PC-9 (cell line): ENCODE measurements around the gene EP400. TPM values are rescaled to one million over a fixed set of nuclear protein-coding genes. Genes with fewer than 3 reads are reported as not detected.

Source experiments
- BruUV-seq: library from RNA; stranded (reverse); fragments of 400-500 nt; replicated peaks from 2 replicates; lab custom pipeline; 2021; lab: Mats Ljungman, UMichigan
- CTCF ChIA-PET: fragments of 300-600 bp; sonication (Branson Sonifier 250); formaldehyde crosslinking; loops from one replicate; lab custom pipeline; 2022; ENCODE audit warnings: antibody characterized with exemption; lab: Charles Lee
- POLR2A ChIA-PET: fragments of 300-600 bp; sonication (Branson Sonifier 250); formaldehyde crosslinking; loops from one replicate; lab custom pipeline; 2022; ENCODE audit warnings: antibody characterized with exemption; ENCODE audit not compliant: unreplicated experiment; lab: Charles Lee
- DNase-seq, 2 experiments: peaks; one replicate each; pipeline versions ENCODE4 v3.0.0 to v3.0.0-alpha.2; 2015 to 2022; ENCODE audit warnings: mixed read lengths in 1 of 2
- H2AFZ ChIP-seq: fragments of 200-600 bp; sonication (generic); 2 replicates; pipeline ENCODE4 v1.8.1; 2017; ENCODE audit warnings: antibody characterized with exemption
- H3F3A ChIP-seq: fragments of 200-600 bp; sonication (generic); 2 replicates; pipeline ENCODE4 v1.8.1; 2017; ENCODE audit warnings: antibody characterized with exemption, mild to moderate bottlenecking, low read depth; ENCODE audit not compliant: insufficient read depth
- H3K27ac ChIP-seq: fragments of 200-600 bp; sonication (generic); 2 replicates; pipeline ENCODE4 v1.6.1; 2016; ENCODE audit warnings: mixed run types
- H3K27me3 ChIP-seq: fragments of 200-600 bp; sonication (generic); 2 replicates; pipeline ENCODE4 v1.6.1; 2016; ENCODE audit warnings: low read depth, mixed run types; ENCODE audit not compliant: insufficient read depth
- H3K36me3 ChIP-seq: fragments of 200-600 bp; sonication (generic); 2 replicates; pipeline ENCODE4 v1.6.1; 2016; ENCODE audit warnings: low read depth, mixed run types
- H3K4me1 ChIP-seq: fragments of 200-600 bp; sonication (generic); replicated peaks from 2 replicates; pipeline ENCODE4 v1.6.1; 2016; ENCODE audit warnings: mixed run types; ENCODE audit not compliant: insufficient read depth
- H3K4me2 ChIP-seq: fragments of 200-600 bp; sonication (generic); 2 replicates; pipeline ENCODE4 v1.6.1; 2017; ENCODE audit warnings: mixed run types
- H3K4me3 ChIP-seq: fragments of 200-600 bp; sonication (generic); 2 replicates; pipeline ENCODE4 v1.6.1; 2016; ENCODE audit warnings: mixed run types
- H3K79me2 ChIP-seq: fragments of 200-600 bp; sonication (generic); 2 replicates; pipeline ENCODE4 v1.6.1; 2017; ENCODE audit warnings: low read depth, mixed run types
- H3K9me2 ChIP-seq: fragments of 200-600 bp; sonication (generic); 2 replicates; pipeline ENCODE4 v1.8.1; 2017; ENCODE audit warnings: mild to moderate bottlenecking; ENCODE audit not compliant: insufficient read depth
- H3K9me3 ChIP-seq: fragments of 200-600 bp; sonication (generic); 2 replicates; pipeline ENCODE4 v1.8.1; 2016; ENCODE audit warnings: low read depth; ENCODE audit not compliant: insufficient read depth
- H4K20me1 ChIP-seq: fragments of 200-600 bp; sonication (generic); 2 replicates; pipeline ENCODE4 v1.8.1; 2017; ENCODE audit not compliant: insufficient read depth
- CTCF ChIP-seq: fragments of 200-600 bp; sonication (generic); conservative IDR thresholded peaks from 2 replicates; pipeline ENCODE4 v1.6.1; 2017; ENCODE audit warnings: mixed run types, antibody characterized with exemption, mild to moderate bottlenecking, moderate library complexity
- EZH2 ChIP-seq: fragments of 200-600 bp; sonication (generic); IDR thresholded peaks from 2 replicates; pipeline ENCODE4 v1.8.0; 2017; ENCODE audit warnings: antibody characterized with exemption, low read depth
- intact Hi-C: fragments of 100-400 bp; cut with micrococcal nuclease; formaldehyde crosslinking; loops from one replicate; pipeline ENCODE4 v1.10.0; 2022; ENCODE audit not compliant: unreplicated experiment
- total RNA-seq: library from RNA; stranded (reverse); gene quantifications from 2 replicates; pipeline ENCODE4 v1.2.3, GENCODE V29; 2021

EP400 gene
- total RNA-seq, 1 experiment from 2014 or later: 50.3 TPM

GRCh38 chr12:131919366-131920156 is 30.2 kb upstream of the EP400 start:
- TF ChIP-seq CTCF (no peak), EZH2 (no peak)
- Histone ChIP-seq H3K79me2 (no peaks in the 10 kb centered on the region), H3K36me3 (peaks cover 7% of the 10 kb centered on the region; the same call in 1 of the 2 replicates), H3K27me3 (no peaks in the 10 kb centered on the region), H2AFZ (no peak overlapping the region), H4K20me1 (peaks cover 8% of the 10 kb centered on the region; the same call in 1 of the 2 replicates), H3K9me2 (no peaks in the 10 kb centered on the region), H3K4me1 (no peaks in the 10 kb centered on the region), H3K27ac (no peak overlapping the region), H3K9me3 (no peaks in the 10 kb centered on the region), H3F3A (peaks cover 10% of the 10 kb centered on the region; the same call in 1 of the 2 replicates), H3K4me3 (no peak overlapping the region), H3K4me2 (no peak overlapping the region)
- BruUV-seq: no TSS peak
- ChIA-PET POLR2A (no interaction called here), CTCF (no interaction called here)
- intact Hi-C loops: no loop called here
- DNase-seq: no peak

- intact Hi-C loops: no loop called here
- no TSS peak for BruUV-seq
- peaks cover 10% of the 10 kb centered on the region; the same call in 1 of the 2 replicates for H3F3A ChIP-seq
- H3K9me2 ChIP-seq: no peaks in the 10 kb centered on the region
- POLR2A ChIA-PET: no interaction called here
- H3K79me2 ChIP-seq: no peaks in the 10 kb centered on the region
- DNase-seq: no peak
- H4K20me1 ChIP-seq: peaks cover 8% of the 10 kb centered on the region; the same call in 1 of the 2 replicates
- peaks cover 7% of the 10 kb centered on the region; the same call in 1 of the 2 replicates for H3K36me3 ChIP-seq
- no peaks in the 10 kb centered on the region for H3K9me3 ChIP-seq
- no peaks in the 10 kb centered on the region for H3K27me3 ChIP-seq
- CTCF ChIA-PET: no interaction called here
- H3K27ac ChIP-seq: no peak overlapping the region
- no peaks in the 10 kb centered on the region for H3K4me1 ChIP-seq
- TF ChIP-seq EZH2 (no peak), CTCF (no peak)
- H3K4me2 ChIP-seq: no peak overlapping the region
- no peak overlapping the region for H3K4me3 ChIP-seq
- H2AFZ ChIP-seq: no peak overlapping the region
These were observed 29.6 kb upstream of the EP400 start for GRCh38 chr12:131920157-131920508.

GRCh38 chr12:131920902-131921840 is 28.6 kb upstream of the EP400 start:
- CTCF ChIA-PET: no interaction called here
- H3K36me3 ChIP-seq: peaks cover 7% of the 10 kb centered on the region; the same call in 1 of the 2 replicates
- no peaks in the 10 kb centered on the region for H3K9me2 ChIP-seq
- H3K4me2 ChIP-seq: no peak overlapping the region
- TF ChIP-seq CTCF (no peak), EZH2 (no peak)
- intact Hi-C loops: no loop called here
- peaks cover 10% of the 10 kb centered on the region; the same call in 1 of the 2 replicates for H3F3A ChIP-seq
- DNase-seq: no peak
- H3K9me3 ChIP-seq: no peaks in the 10 kb centered on the region
- no peak overlapping the region for H3K27ac ChIP-seq
- POLR2A ChIA-PET: no interaction called here
- H3K4me3 ChIP-seq: no peak overlapping the region
- H3K79me2 ChIP-seq: no peaks in the 10 kb centered on the region
- no peak overlapping the region for H2AFZ ChIP-seq
- H4K20me1 ChIP-seq: peaks cover 7% of the 10 kb centered on the region; the same call in 1 of the 2 replicates
- H3K27me3 ChIP-seq: no peaks in the 10 kb centered on the region
- H3K4me1 ChIP-seq: no peaks in the 10 kb centered on the region
- BruUV-seq: no TSS peak
